DND-41 (cell line): ENCODE results near the gene TMED3.

Source experiments
- ATAC-seq: fragments of 200-7000 bp; cut with Tn5 transposase; 3 replicates; pipeline ENCODE4 v1.9.1; 2021; ENCODE audit warnings: low read depth; ENCODE audit not compliant: insufficient read depth
- DNase-seq: peaks from one replicate; pipeline ENCODE4 v3.0.0-alpha.2; 2020
- H2AFZ ChIP-seq: 2 replicates; pipeline ENCODE4 v1.6.0; 2012; ENCODE audit warnings: low read depth, low read length
- H3K27ac ChIP-seq: 2 replicates; pipeline ENCODE4 v1.5.1; 2012; ENCODE audit warnings: low read length, inconsistent platforms
- H3K27me3 ChIP-seq: fragments of 200-600 bp; sonication (generic); 2 replicates; pipeline ENCODE4 v1.6.0; 2012; ENCODE audit warnings: low read length, mild to moderate bottlenecking, inconsistent platforms; ENCODE audit not compliant: insufficient read depth, poor library complexity
- H3K36me3 ChIP-seq: 2 replicates; pipeline ENCODE4 v1.5.1; 2012; ENCODE audit warnings: low read length, inconsistent platforms; ENCODE audit not compliant: insufficient read depth
- H3K4me1 ChIP-seq: 2 replicates; pipeline ENCODE4 v1.5.1; 2012; ENCODE audit warnings: mild to moderate bottlenecking, low read length; ENCODE audit not compliant: insufficient read depth
- H3K4me2 ChIP-seq: 2 replicates; pipeline ENCODE4 v1.6.0; 2012; ENCODE audit warnings: mild to moderate bottlenecking, moderate library complexity, low read length, inconsistent platforms; ENCODE audit not compliant: insufficient read depth
- H3K4me3 ChIP-seq, 2 experiments: fragments of 200-600 bp in 1 of 2; shearing (Covaris generic) in 1 of 2; 2 replicates each; pipeline ENCODE4 v1.5.1; 2012 to 2016; ENCODE audit warnings: inconsistent platforms in 2 of 2, low read length in 2 of 2, mild to moderate bottlenecking in 2 of 2, low read depth in 1 of 2, moderate library complexity in 1 of 2
- H3K79me2 ChIP-seq: 2 replicates; pipeline ENCODE4 v1.6.0; 2012; ENCODE audit warnings: low read length, inconsistent platforms; ENCODE audit not compliant: insufficient read depth
- H3K9ac ChIP-seq: 2 replicates; pipeline ENCODE4 v1.6.0; 2012; ENCODE audit warnings: low read depth, mild to moderate bottlenecking, inconsistent platforms, low read length, moderate library complexity
- H3K9me3 ChIP-seq: 2 replicates; pipeline ENCODE4 v1.5.1; 2012; ENCODE audit warnings: low read length, moderate library complexity, mild to moderate bottlenecking, inconsistent platforms; ENCODE audit not compliant: insufficient read depth, severe bottlenecking
- H4K20me1 ChIP-seq: 2 replicates; pipeline ENCODE4 v1.6.0; 2012; ENCODE audit warnings: low read length; ENCODE audit not compliant: insufficient read depth
- EZH2 ChIP-seq: IDR thresholded peaks from 3 replicates; pipeline ENCODE4 v1.6.1; 2012; ENCODE audit warnings: borderline replicate concordance, low read depth, mild to moderate bottlenecking, moderate library complexity, low read length, inconsistent platforms; ENCODE audit not compliant: severe bottlenecking
- TF ChIP-seq, protein P1 (sequence below): IDR thresholded peaks from 2 replicates; pipeline ENCODE4 v1.5.1; 2012; ENCODE audit warnings: borderline replicate concordance, low read length, moderate library complexity, mild to moderate bottlenecking; ENCODE audit not compliant: poor library complexity, severe bottlenecking; ENCODE audit errors: extremely low read depth

TMED3 gene

DNA sequence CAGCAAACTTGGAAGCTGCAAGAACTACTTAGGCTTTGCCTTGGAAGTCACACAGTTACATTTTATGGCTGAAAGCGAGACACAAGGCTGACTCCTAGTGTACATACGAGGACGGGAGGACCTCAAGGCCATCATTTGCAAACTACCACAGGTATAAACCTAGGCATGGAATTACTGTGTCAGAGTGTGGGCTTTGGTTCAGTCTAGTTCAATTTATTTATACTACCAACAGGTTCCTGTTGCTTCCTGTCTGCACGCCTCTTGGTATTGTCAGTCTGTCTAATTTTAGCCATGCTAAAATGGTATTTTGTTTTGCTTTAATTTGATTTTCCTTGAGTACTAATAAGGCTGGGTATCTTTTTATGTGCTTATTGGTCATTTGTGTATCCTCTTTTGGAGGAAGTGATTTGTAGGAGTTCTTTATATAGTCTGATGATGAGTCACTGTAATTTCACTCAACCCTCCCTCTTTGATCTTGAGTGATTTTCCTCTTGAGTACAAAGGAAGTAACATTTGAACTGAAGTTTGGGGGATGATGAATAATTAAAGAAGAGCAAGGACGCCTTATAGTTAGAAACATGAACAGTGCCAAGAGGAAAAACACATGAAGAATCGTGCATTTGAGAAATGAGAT, 20.2 kb upstream of the TMED3 start:
- no peak overlapping the region for H3K4me2 ChIP-seq
- no peaks in the 10 kb centered on the region for H3K9me3 ChIP-seq
- no peak overlapping the region for H3K4me3 ChIP-seq
- H3K36me3 ChIP-seq = no peaks in the 10 kb centered on the region
- DNase-seq = no peak
- no peak overlapping the region for H3K9ac ChIP-seq
- no peaks in the 10 kb centered on the region for H3K4me1 ChIP-seq
- H3K79me2 ChIP-seq = no peaks in the 10 kb centered on the region
- peaks cover 4% of the 10 kb centered on the region for H3K27me3 ChIP-seq
- no peaks in the 10 kb centered on the region for H4K20me1 ChIP-seq
- ATAC-seq = no peak
- H2AFZ ChIP-seq = no peak overlapping the region
- no peak overlapping the region for H3K27ac ChIP-seq
- TF ChIP-seq, protein P1, sequence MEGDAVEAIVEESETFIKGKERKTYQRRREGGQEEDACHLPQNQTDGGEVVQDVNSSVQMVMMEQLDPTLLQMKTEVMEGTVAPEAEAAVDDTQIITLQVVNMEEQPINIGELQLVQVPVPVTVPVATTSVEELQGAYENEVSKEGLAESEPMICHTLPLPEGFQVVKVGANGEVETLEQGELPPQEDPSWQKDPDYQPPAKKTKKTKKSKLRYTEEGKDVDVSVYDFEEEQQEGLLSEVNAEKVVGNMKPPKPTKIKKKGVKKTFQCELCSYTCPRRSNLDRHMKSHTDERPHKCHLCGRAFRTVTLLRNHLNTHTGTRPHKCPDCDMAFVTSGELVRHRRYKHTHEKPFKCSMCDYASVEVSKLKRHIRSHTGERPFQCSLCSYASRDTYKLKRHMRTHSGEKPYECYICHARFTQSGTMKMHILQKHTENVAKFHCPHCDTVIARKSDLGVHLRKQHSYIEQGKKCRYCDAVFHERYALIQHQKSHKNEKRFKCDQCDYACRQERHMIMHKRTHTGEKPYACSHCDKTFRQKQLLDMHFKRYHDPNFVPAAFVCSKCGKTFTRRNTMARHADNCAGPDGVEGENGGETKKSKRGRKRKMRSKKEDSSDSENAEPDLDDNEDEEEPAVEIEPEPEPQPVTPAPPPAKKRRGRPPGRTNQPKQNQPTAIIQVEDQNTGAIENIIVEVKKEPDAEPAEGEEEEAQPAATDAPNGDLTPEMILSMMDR = no peak
- no peak for TF ChIP-seq EZH2

DNA sequence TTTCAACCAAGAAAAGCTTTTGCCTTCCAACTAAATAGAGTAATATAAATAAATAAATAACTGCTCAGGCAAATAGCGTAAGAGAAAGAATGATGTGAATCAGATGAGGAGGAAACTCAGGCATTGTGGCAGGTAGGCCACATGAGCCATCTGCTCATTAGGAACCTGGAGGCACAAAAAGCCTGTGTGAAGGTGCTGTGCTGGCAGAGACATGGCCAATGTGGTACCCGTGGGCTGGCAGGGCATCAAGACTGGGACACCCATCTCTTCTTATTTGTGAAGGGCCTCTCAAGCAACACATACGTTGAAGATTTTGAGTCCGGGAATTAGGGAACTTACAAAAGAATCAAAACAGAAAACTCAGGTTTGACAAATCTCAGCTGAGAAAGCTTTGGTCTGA, 18.9 kb upstream of the TMED3 start:
- ATAC-seq (no peak), DNase-seq (no peak)
- Histone ChIP-seq H4K20me1 (no peaks in the 10 kb centered on the region), H2AFZ (no peak overlapping the region), H3K79me2 (no peaks in the 10 kb centered on the region), H3K9me3 (no peaks in the 10 kb centered on the region), H3K27me3 (peaks cover 4% of the 10 kb centered on the region), H3K4me2 (no peak overlapping the region), H3K4me3 (no peak overlapping the region), H3K27ac (no peak overlapping the region), H3K4me1 (no peaks in the 10 kb centered on the region), H3K9ac (no peak overlapping the region), H3K36me3 (no peaks in the 10 kb centered on the region)
- TF ChIP-seq EZH2 = no peak
- TF ChIP-seq, protein P1 = no peak

GRCh38 chr15:79294075-79294474, 16.8 kb upstream of the TMED3 start:
- TF ChIP-seq, protein P1 = no peak
- TF ChIP-seq EZH2 = no peak
- Histone ChIP-seq H2AFZ (no peak overlapping the region), H4K20me1 (no peaks in the 10 kb centered on the region), H3K4me1 (no peaks in the 10 kb centered on the region), H3K4me3 (no peak overlapping the region), H3K27ac (no peak overlapping the region), H3K79me2 (no peaks in the 10 kb centered on the region), H3K9me3 (no peaks in the 10 kb centered on the region), H3K4me2 (no peak overlapping the region), H3K9ac (no peak overlapping the region), H3K36me3 (no peaks in the 10 kb centered on the region), H3K27me3 (peaks cover 3% of the 10 kb centered on the region)
- DNase-seq (no peak), ATAC-seq (no peak)

DNA sequence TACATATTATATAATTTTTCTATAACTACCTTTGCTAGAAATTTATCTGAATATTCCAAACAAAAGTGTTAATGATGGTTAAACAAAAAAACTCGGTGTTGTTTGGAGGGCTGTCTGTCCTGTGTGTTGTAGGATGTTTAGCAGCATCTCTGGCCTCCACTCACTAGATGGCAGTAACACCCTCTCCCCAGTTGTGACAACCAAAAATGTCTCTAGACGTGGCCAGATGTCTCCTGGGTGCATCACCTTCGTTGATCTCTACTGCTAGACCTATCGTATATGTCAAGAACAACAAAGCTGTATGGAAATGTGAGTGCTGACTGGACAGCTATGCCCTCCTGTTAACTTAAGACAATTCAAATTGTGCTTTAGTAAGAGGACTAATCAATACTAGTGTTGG, 14.3 kb upstream of the TMED3 start:
- ATAC-seq (no peak), DNase-seq (peak; percentile 6)
- no peak overlapping the region for H3K4me3 ChIP-seq
- no peak overlapping the region for H3K9ac ChIP-seq
- H3K9me3 ChIP-seq = no peaks in the 10 kb centered on the region
- H4K20me1 ChIP-seq = no peaks in the 10 kb centered on the region
- no peaks in the 10 kb centered on the region for H3K4me1 ChIP-seq
- TF ChIP-seq, protein P1 = peak; percentile 43
- TF ChIP-seq EZH2 = no peak
- no peaks in the 10 kb centered on the region for H3K79me2 ChIP-seq
- no peak overlapping the region for H3K27ac ChIP-seq
- H2AFZ ChIP-seq = no peak overlapping the region
- peaks cover 7% of the 10 kb centered on the region for H3K27me3 ChIP-seq
- no peak overlapping the region for H3K4me2 ChIP-seq
- no peaks in the 10 kb centered on the region for H3K36me3 ChIP-seq
